Stimulated activated CD8-positive, alpha-beta memory T cell treated with anti-CD3 and anti-CD28 coated beads, Interleukin-12 subunit alpha, Interleukin-12 subunit beta, amount 100 ng/mL, for 4 hours (primary cell): ENCODE data around the gene PREX1.

ENCODE experiments used
- DNase-seq: peaks from one replicate; pipeline ENCODE4 v3.0.0-alpha.2; 2020; ENCODE audit warnings: low read depth

The PREX1 gene

GRCh38 chr20:48697845-48698491 is 129.8 kb downstream of the PREX1 start:
- no peak for DNase-seq

- no peak for DNase-seq
Measured at GRCh38 chr20:48696671-48697070, 131.1 kb downstream of the PREX1 start.

GRCh38 chr20:48695738-48696137 is 132.1 kb downstream of the PREX1 start:
- no peak for DNase-seq

GRCh38 chr20:48695255-48695654 is 132.5 kb downstream of the PREX1 start:
- no peak for DNase-seq

- DNase-seq = no peak
Measured at GRCh38 chr20:48694381-48694865, 133.4 kb downstream of the PREX1 start.

- DNase-seq = no peak
Measured at GRCh38 chr20:48691523-48691922, 136.3 kb downstream of the PREX1 start.

GRCh38 chr20:48690888-48691287 is 136.9 kb downstream of the PREX1 start:
- no peak for DNase-seq

- no peak for DNase-seq
Measured at GRCh38 chr20:48689874-48690571, 137.8 kb downstream of the PREX1 start.

- DNase-seq = no peak
Measured at GRCh38 chr20:48689388-48689787, 138.4 kb downstream of the PREX1 start.

GRCh38 chr20:48688579-48688978 is 139.2 kb downstream of the PREX1 start:
- DNase-seq = no peak

- DNase-seq = no peak
Measured at GRCh38 chr20:48687117-48687800, 140.5 kb downstream of the PREX1 start.

GRCh38 chr20:48686238-48687116 is 141.3 kb downstream of the PREX1 start:
- no peak for DNase-seq

GRCh38 chr20:48685300-48685699 is 142.5 kb downstream of the PREX1 start:
- no peak for DNase-seq

GRCh38 chr20:48684501-48685041 is 143.2 kb downstream of the PREX1 start:
- DNase-seq = no peak

- no peak for DNase-seq
Measured at GRCh38 chr20:48683467-48684175, 144.2 kb downstream of the PREX1 start.

GRCh38 chr20:48682529-48683363 is 145.1 kb downstream of the PREX1 start:
- DNase-seq = no peak

GRCh38 chr20:48681873-48682426 is 145.8 kb downstream of the PREX1 start:
- no peak for DNase-seq

- DNase-seq = no peak
Measured at GRCh38 chr20:48681201-48681872, 146.5 kb downstream of the PREX1 start.

- DNase-seq = no peak
Measured at GRCh38 chr20:48680650-48681049, 147.1 kb downstream of the PREX1 start.
